GM08714 (cell line): ENCODE data around the gene SBF1.
"Not testable (repeated sequence)": the region's sequence is repeated elsewhere in the genome, so short reads cannot be mapped to it uniquely, and the experiment has no call there.

Source experiments
- H3K4me3 ChIP-seq: fragments of 200-500 bp; sonication (Bioruptor generic); 2 replicates; pipeline ENCODE4 v1.5.1; 2014; ENCODE audit warnings: mild to moderate bottlenecking, low read length, inconsistent platforms
- ZNF274 ChIP-seq: IDR thresholded peaks from 2 replicates; pipeline ENCODE4 v1.6.1; 2012; ENCODE audit warnings: mild to moderate bottlenecking, low read depth, low read length

SBF1 gene

GRCh38 chr22:50474710-50475651 is at the start of gene SBF1:
TSS of gene SBF1 (minus strand) at chr22:50475035. CDS start at chr22:50474840, 195 bp downstream.
- no peak for TF ChIP-seq ZNF274
- H3K4me3 ChIP-seq, result peak within 1 kb of the TSS; percentile 75

- H3K4me3 ChIP-seq, result peak overlapping the region; percentile 59
- TF ChIP-seq ZNF274, result no peak
These were observed 49.2 kb upstream of the SBF1 start for GRCh38 chr22:50523806-50524675.

GRCh38 chr22:50523458-50523805 is 48.6 kb upstream of the SBF1 start:
- H3K4me3 ChIP-seq, result no peak overlapping the region
- TF ChIP-seq ZNF274, result no peak

- TF ChIP-seq ZNF274, result no peak
These were observed 48.1 kb upstream of the SBF1 start for GRCh38 chr22:50522806-50523438.

GRCh38 chr22:50522208-50522805 is 47.5 kb upstream of the SBF1 start:
- no peak overlapping the region for H3K4me3 ChIP-seq
- no peak for TF ChIP-seq ZNF274

More at GRCh38 chr22:50522806-50523438, 48.1 kb upstream of the SBF1 start:
- no peak overlapping the region for H3K4me3 ChIP-seq

- no peak for TF ChIP-seq ZNF274
- no peak overlapping the region for H3K4me3 ChIP-seq
These were observed 46.9 kb upstream of the SBF1 start for GRCh38 chr22:50521710-50522109.

- TF ChIP-seq ZNF274, result no peak
- H3K4me3 ChIP-seq, result no peak overlapping the region
These were observed 46.1 kb upstream of the SBF1 start for GRCh38 chr22:50520826-50521453.

- not testable (repeated sequence) for H3K4me3 ChIP-seq
These were observed 45.3 kb upstream of the SBF1 start for GRCh38 chr22:50520184-50520583.

- no peak for TF ChIP-seq ZNF274
- no peak overlapping the region for H3K4me3 ChIP-seq
These were observed 44.3 kb upstream of the SBF1 start for GRCh38 chr22:50519151-50519550.

- no peak overlapping the region for H3K4me3 ChIP-seq
- no peak for TF ChIP-seq ZNF274
These were observed 43.8 kb upstream of the SBF1 start for GRCh38 chr22:50518606-50519005.

- TF ChIP-seq ZNF274, result no peak
These were observed 42.8 kb upstream of the SBF1 start for GRCh38 chr22:50517495-50518260.

GRCh38 chr22:50516891-50517290 is 42.1 kb upstream of the SBF1 start:
- no peak overlapping the region for H3K4me3 ChIP-seq
- no peak for TF ChIP-seq ZNF274

More at GRCh38 chr22:50517495-50518260, 42.8 kb upstream of the SBF1 start:
- H3K4me3 ChIP-seq, result no peak overlapping the region

GRCh38 chr22:50516068-50516467 is 41.2 kb upstream of the SBF1 start:
- no peak for TF ChIP-seq ZNF274
- H3K4me3 ChIP-seq, result no peak overlapping the region
